ENCODE data around the gene NKG7. TPM values are rescaled to one million over a fixed set of nuclear protein-coding genes. Genes with fewer than 3 reads are reported as not detected.

The NKG7 gene
- total and polyA plus RNA-seq, 2 of the 13 experiments (the other 11 are each of a cell fraction or from before 2014, with no cell fraction given), result 0.40 TPM; not detected in 1

DNA sequence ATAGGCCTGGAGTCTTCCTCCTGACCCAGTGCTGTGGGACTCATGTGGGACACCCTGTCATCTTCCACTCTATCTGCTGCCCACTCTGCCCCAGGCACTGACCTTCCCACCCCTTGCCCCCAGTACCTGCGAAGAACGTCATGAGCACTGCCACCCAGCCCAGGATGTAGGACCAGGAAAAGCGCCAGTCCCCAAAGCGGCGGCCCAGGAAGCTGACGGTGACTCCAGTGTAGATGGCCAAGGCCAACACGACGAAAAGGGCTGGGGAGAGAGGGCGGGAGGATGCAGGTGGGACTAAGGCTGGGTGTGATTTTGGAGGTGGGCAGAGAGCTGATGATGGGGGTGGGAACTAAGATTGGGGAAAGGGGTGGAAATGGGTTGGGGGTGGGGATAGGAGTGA, 7.9 kb upstream of the NKG7 start (continued):
- TF ChIP-seq, protein P1, sequence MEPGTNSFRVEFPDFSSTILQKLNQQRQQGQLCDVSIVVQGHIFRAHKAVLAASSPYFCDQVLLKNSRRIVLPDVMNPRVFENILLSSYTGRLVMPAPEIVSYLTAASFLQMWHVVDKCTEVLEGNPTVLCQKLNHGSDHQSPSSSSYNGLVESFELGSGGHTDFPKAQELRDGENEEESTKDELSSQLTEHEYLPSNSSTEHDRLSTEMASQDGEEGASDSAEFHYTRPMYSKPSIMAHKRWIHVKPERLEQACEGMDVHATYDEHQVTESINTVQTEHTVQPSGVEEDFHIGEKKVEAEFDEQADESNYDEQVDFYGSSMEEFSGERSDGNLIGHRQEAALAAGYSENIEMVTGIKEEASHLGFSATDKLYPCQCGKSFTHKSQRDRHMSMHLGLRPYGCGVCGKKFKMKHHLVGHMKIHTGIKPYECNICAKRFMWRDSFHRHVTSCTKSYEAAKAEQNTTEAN (CRISPR knock-in tag; conservative IDR thresholded peaks at IDR 0.05), result no peak
- TF ChIP-seq ZNF841 (CRISPR knock-in tag; IDR thresholded peaks at IDR 0.05; ENCODE audit: borderline replicate concordance) (no peak), GATAD1 (CRISPR knock-in tag; IDR thresholded peaks at IDR 0.05) (no peak), CHD2 (IDR thresholded peaks at IDR 0.05; ENCODE audit: low read depth, low read length) (no peak), ZNF660 (CRISPR knock-in tag; IDR thresholded peaks at IDR 0.05; ENCODE audit: borderline replicate concordance, low read depth) (no peak), ZNF317 (CRISPR knock-in tag; IDR thresholded peaks at IDR 0.05) (no peak)
- TF ChIP-seq, protein P2, sequence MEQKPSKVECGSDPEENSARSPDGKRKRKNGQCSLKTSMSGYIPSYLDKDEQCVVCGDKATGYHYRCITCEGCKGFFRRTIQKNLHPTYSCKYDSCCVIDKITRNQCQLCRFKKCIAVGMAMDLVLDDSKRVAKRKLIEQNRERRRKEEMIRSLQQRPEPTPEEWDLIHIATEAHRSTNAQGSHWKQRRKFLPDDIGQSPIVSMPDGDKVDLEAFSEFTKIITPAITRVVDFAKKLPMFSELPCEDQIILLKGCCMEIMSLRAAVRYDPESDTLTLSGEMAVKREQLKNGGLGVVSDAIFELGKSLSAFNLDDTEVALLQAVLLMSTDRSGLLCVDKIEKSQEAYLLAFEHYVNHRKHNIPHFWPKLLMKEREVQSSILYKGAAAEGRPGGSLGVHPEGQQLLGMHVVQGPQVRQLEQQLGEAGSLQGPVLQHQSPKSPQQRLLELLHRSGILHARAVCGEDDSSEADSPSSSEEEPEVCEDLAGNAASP (CRISPR knock-in tag; IDR thresholded peaks at IDR 0.05; ENCODE audit: borderline replicate concordance), result no peak

DNA sequence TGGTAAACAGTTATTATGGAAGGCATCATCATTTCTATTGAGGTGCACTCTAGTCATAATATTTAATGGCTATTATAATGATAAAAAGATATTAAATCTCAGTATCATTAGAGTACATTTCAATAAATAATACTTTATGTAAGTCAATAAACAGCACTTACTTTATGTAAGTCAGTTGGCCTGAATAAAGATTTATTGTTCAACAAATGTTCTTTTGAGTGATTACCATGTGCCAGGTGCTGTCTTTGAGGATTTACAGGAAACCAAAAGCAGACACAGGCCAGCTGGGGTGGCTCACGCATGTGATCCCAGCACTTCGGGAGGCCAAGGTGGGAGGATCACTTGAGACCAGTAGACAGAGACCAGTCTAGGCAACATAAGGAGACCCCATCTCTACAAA, 5.0 kb upstream of the NKG7 start:
- H4K20me1 ChIP-seq (ENCODE audit: insufficient read depth, low read length), result no peaks in the 10 kb centered on the region
- no peak overlapping the region for H3K9ac ChIP-seq (ENCODE audit: insufficient read depth, low read depth, low read length)
- BruUV-seq (replicated peaks), result no TSS peak
- in situ Hi-C loops (cut with HindIII; ENCODE audit: extremely low pct_ligation_motif_present, low pct_unique_long_range_greater_than_20kb) (no loop called here), intact Hi-C loops (cut with micrococcal nuclease; ENCODE audit: unreplicated experiment) (no loop called here)
- no peaks in the 10 kb centered on the region for H3K79me2 ChIP-seq (ENCODE audit: insufficient read depth, low read length)
- no peak for FAIRE-seq
- no peak overlapping the region for H2AFZ ChIP-seq (ENCODE audit: low read length)
- no peak overlapping the region for H3K4me3 ChIP-seq (replicated peaks in 1 of 3; ENCODE audit: insufficient read depth in 1 of 3, low read depth in 2 of 3, low read length in 3 of 3)
- ATAC-seq, result no peak
- CTCF ChIA-PET (ENCODE audit: low intra/inter-chr PET ratio, low total read pairs), result no interaction called here
- 73% methylated on average over 2 of the region's 2 CpGs for WGBS (ENCODE audit: low lambda C conversion rate)
- peaks cover 20% of the 10 kb centered on the region for H3K4me1 ChIP-seq (ENCODE audit: insufficient read depth, low read length)
- peaks cover 5% of the 10 kb centered on the region for H3K9me3 ChIP-seq (ENCODE audit: low read length)
- H3K36me3 ChIP-seq (replicated peaks in 1 of 2; ENCODE audit: control insufficient read depth in 1 of 2, insufficient read depth in 2 of 2, low read length in 2 of 2), result no peaks in the 10 kb centered on the region
- no peak overlapping the region for H3K27ac ChIP-seq (ENCODE audit: extremely low read length, insufficient read depth, low read length)
- no peak for DNase-seq (ENCODE audit: low spot score)
- H3K27me3 ChIP-seq (ENCODE audit: control insufficient read depth in 1 of 2, insufficient read depth in 2 of 2, low read length in 2 of 2), result peaks cover 0 to 13% of the 10 kb centered on the region in 2 experiments; a peak in 2 of 5 replicates
- POLR2A ChIA-PET, result interaction anchor here (1.8 kb wide), 1 partner anchor 10 kb away, joined by 8 read pairs; no protein-coding TSS in a partner anchor
- no peak overlapping the region for H3K4me2 ChIP-seq (ENCODE audit: low read depth, low read length)
- TF ChIP-seq ZNF484 (CRISPR knock-in tag; IDR thresholded peaks at IDR 0.05; ENCODE audit: borderline replicate concordance, low read depth) (no peak), SP2 (CRISPR knock-in tag; IDR thresholded peaks at IDR 0.05) (no peak), DNMT1 (CRISPR knock-in tag; IDR thresholded peaks at IDR 0.05) (no peak), CEBPB (IDR thresholded peaks at IDR 0.05; ENCODE audit: borderline replicate concordance, low read depth, low read length) (no peak)
- TF ChIP-seq, protein P3, sequence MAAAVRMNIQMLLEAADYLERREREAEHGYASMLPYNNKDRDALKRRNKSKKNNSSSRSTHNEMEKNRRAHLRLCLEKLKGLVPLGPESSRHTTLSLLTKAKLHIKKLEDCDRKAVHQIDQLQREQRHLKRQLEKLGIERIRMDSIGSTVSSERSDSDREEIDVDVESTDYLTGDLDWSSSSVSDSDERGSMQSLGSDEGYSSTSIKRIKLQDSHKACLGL (CRISPR knock-in tag; IDR thresholded peaks at IDR 0.05), result no peak
- TF ChIP-seq, protein P4, sequence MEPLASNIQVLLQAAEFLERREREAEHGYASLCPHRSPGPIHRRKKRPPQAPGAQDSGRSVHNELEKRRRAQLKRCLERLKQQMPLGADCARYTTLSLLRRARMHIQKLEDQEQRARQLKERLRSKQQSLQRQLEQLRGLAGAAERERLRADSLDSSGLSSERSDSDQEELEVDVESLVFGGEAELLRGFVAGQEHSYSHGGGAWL (CRISPR knock-in tag; IDR thresholded peaks at IDR 0.05), result no peak
- TF ChIP-seq, protein P5, sequence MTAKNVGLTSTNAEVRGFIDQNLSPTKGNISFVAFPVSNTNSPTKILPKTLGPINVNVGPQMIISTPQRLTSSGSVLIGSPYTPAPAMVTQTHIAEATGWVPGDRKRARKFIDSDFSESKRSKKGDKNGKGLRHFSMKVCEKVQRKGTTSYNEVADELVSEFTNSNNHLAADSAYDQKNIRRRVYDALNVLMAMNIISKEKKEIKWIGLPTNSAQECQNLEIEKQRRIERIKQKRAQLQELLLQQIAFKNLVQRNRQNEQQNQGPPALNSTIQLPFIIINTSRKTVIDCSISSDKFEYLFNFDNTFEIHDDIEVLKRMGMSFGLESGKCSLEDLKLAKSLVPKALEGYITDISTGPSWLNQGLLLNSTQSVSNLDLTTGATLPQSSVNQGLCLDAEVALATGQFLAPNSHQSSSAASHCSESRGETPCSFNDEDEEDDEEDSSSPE (CRISPR knock-in tag; IDR thresholded peaks at IDR 0.05), result no peak
- TF ChIP-seq, protein P6, sequence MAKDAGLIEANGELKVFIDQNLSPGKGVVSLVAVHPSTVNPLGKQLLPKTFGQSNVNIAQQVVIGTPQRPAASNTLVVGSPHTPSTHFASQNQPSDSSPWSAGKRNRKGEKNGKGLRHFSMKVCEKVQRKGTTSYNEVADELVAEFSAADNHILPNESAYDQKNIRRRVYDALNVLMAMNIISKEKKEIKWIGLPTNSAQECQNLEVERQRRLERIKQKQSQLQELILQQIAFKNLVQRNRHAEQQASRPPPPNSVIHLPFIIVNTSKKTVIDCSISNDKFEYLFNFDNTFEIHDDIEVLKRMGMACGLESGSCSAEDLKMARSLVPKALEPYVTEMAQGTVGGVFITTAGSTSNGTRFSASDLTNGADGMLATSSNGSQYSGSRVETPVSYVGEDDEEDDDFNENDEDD (CRISPR knock-in tag; IDR thresholded peaks at IDR 0.05; ENCODE audit: borderline replicate concordance), result no peak
- TF ChIP-seq, protein P7, sequence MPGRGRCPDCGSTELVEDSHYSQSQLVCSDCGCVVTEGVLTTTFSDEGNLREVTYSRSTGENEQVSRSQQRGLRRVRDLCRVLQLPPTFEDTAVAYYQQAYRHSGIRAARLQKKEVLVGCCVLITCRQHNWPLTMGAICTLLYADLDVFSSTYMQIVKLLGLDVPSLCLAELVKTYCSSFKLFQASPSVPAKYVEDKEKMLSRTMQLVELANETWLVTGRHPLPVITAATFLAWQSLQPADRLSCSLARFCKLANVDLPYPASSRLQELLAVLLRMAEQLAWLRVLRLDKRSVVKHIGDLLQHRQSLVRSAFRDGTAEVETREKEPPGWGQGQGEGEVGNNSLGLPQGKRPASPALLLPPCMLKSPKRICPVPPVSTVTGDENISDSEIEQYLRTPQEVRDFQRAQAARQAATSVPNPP (CRISPR knock-in tag; IDR thresholded peaks at IDR 0.05), result no peak

All from HepG2 (cell line).